ENCODE data around the gene ANKLE2. TPM values are rescaled to one million over a fixed set of nuclear protein-coding genes. Genes with fewer than 3 reads are reported as not detected.
"Not testable (repeated sequence)": the region's sequence is repeated elsewhere in the genome, so short reads cannot be mapped to it uniquely, and the experiment has no call there.

ANKLE2 gene
- total RNA-seq, 1 donor from 2014 or later, result 54.2 TPM

- H3K9me3 ChIP-seq, result no peaks in the 10 kb centered on the region
- H3K4me1 ChIP-seq, result peaks cover 0 to 11% of the 10 kb centered on the region in 2 donors
- H3K4me3 ChIP-seq, result no peak overlapping the region
- no peaks in the 10 kb centered on the region for H3K27me3 ChIP-seq
- peaks cover 10 to 29% of the 10 kb centered on the region in 2 donors for H3K36me3 ChIP-seq
- TF ChIP-seq CTCF (IDR thresholded peaks at IDR 0.05), result no peak
- intact Hi-C loops (cut with DNase I), result no loop called here
- DNase-seq (ENCODE audit: low spot score in 2 of 2), result no peak
- no peak overlapping the region for H3K27ac ChIP-seq
These were observed 66.2 kb downstream of the ANKLE2 start for GRCh38 chr12:132695431-132695830.

GRCh38 chr12:132694888-132695287 lies 66.7 kb downstream of the ANKLE2 start:
- Histone ChIP-seq H3K36me3 (peaks cover 10 to 29% of the 10 kb centered on the region in 2 donors), H3K4me1 (peaks cover 0 to 12% of the 10 kb centered on the region in 2 donors)
- DNase-seq (ENCODE audit: low spot score in 2 of 2); H3K27ac ChIP-seq; intact Hi-C loops (cut with DNase I); H3K9me3 ChIP-seq; H3K27me3 ChIP-seq; H3K4me3 ChIP-seq: not testable (repeated sequence)

GRCh38 chr12:132692030-132692429 lies 69.6 kb downstream of the ANKLE2 start:
- H3K27me3 ChIP-seq; H3K4me3 ChIP-seq; H3K9me3 ChIP-seq; intact Hi-C loops (cut with DNase I); DNase-seq (ENCODE audit: low spot score in 2 of 2); H3K27ac ChIP-seq: not testable (repeated sequence)
- Histone ChIP-seq H3K36me3 (peaks cover 10 to 14% of the 10 kb centered on the region in 2 donors), H3K4me1 (peaks cover 0 to 12% of the 10 kb centered on the region in 2 donors)

GRCh38 chr12:132690112-132690511 lies 71.5 kb downstream of the ANKLE2 start:
- Histone ChIP-seq H3K4me1 (peaks cover 4 to 19% of the 10 kb centered on the region in 2 donors), H3K4me3 (no peak overlapping the region), H3K9me3 (no peaks in the 10 kb centered on the region), H3K27ac (no peak overlapping the region), H3K36me3 (peaks cover 0 to 3% of the 10 kb centered on the region in 2 donors), H3K27me3 (no peaks in the 10 kb centered on the region)
- DNase-seq (ENCODE audit: low spot score in 2 of 2), result no peak
- intact Hi-C loops (cut with DNase I), result no loop called here
- TF ChIP-seq CTCF (IDR thresholded peaks at IDR 0.05), result no peak

GRCh38 chr12:132689227-132689626 lies 72.4 kb downstream of the ANKLE2 start:
- H3K27ac ChIP-seq, result no peak overlapping the region
- H3K27me3 ChIP-seq, result no peaks in the 10 kb centered on the region
- no peaks in the 10 kb centered on the region for H3K9me3 ChIP-seq
- H3K4me3 ChIP-seq, result peak overlapping the region in 1 of 2 donors; percentile 53
- intact Hi-C loops (cut with DNase I), result loop anchor here (5.0 to 10.0 kb wide), 2 partner anchors 138 to 204 kb away; partner anchors contain the start of gene GOLGA3
- H3K36me3 ChIP-seq, result peaks cover 0 to 3% of the 10 kb centered on the region in 2 donors
- TF ChIP-seq CTCF (IDR thresholded peaks at IDR 0.05), result no peak
- H3K4me1 ChIP-seq, result peaks cover 4 to 19% of the 10 kb centered on the region in 2 donors
- no peak for DNase-seq (ENCODE audit: low spot score in 2 of 2)

- TF ChIP-seq CTCF (IDR thresholded peaks at IDR 0.05), result peak in 1 of 3 experiments; percentile 44
- H3K27ac ChIP-seq, result peak within 1 kb of the TSS; percentile 67 to 75
- H3K9me3 ChIP-seq, result no peaks in the 10 kb centered on the region
- DNase-seq (ENCODE audit: low spot score in 2 of 2), result peak; percentile 84 to 98
- no peaks in the 10 kb centered on the region for H3K27me3 ChIP-seq
- intact Hi-C loops (cut with DNase I), result loop anchor here (1.0 to 10.0 kb wide), 5 partner anchors 23 to 203 kb away; partner anchors contain the start of genes ANKLE2, CHFR, GOLGA3 and PGAM5
- H3K36me3 ChIP-seq, result peaks cover 0 to 3% of the 10 kb centered on the region in 2 donors
- peak within 1 kb of the TSS; percentile 91 to 94 for H3K4me3 ChIP-seq
- peaks cover 4 to 19% of the 10 kb centered on the region in 2 donors for H3K4me1 ChIP-seq
These were observed 74.1 kb downstream of the ANKLE2 start, which contains the start of the genes POLE and PXMP2 for GRCh38 chr12:132687211-132688164. TSS of gene POLE (minus strand) at chr12:132687342. CDS start at chr12:132687315, 27 bp downstream. TSS of gene PXMP2 (plus strand) at chr12:132687587. CDS start at chr12:132687671, 84 bp downstream.

Data from ascending aorta (tissue), 2 donors.